Stimulated activated CD4-positive, alpha-beta T cell treated with anti-CD3 and anti-CD28 coated beads, Interleukin-15, amount 100 ng/mL, for 24 hours (primary cell): ENCODE measurements around the gene EGFLAM.

Experiments used
- DNase-seq: peaks from one replicate; pipeline ENCODE4 v3.0.0-alpha.2; 2020

EGFLAM gene

GRCh38 chr5:38267372-38267771 is 9.0 kb downstream of the EGFLAM start:
- no peak for DNase-seq

GRCh38 chr5:38273626-38274025 is 15.3 kb downstream of the EGFLAM start:
- DNase-seq, result no peak

- no peak for DNase-seq
These were observed 16.0 kb downstream of the EGFLAM start for GRCh38 chr5:38274370-38274769.

GRCh38 chr5:38284384-38284783 is 26.0 kb downstream of the EGFLAM start:
- no peak for DNase-seq

GRCh38 chr5:38285226-38285625 is 26.9 kb downstream of the EGFLAM start:
- no peak for DNase-seq

- DNase-seq, result no peak
These were observed 27.6 kb downstream of the EGFLAM start for GRCh38 chr5:38286002-38286401.

GRCh38 chr5:38287124-38287523 is 28.8 kb downstream of the EGFLAM start:
- no peak for DNase-seq

- no peak for DNase-seq
These were observed 31.1 kb downstream of the EGFLAM start for GRCh38 chr5:38289457-38289856.

- no peak for DNase-seq
These were observed 31.8 kb downstream of the EGFLAM start for GRCh38 chr5:38290028-38290653.

- DNase-seq, result peak; percentile 5
These were observed 33.0 kb downstream of the EGFLAM start for GRCh38 chr5:38291355-38291754.

GRCh38 chr5:38292228-38292627 is 33.9 kb downstream of the EGFLAM start:
- DNase-seq, result no peak

- no peak for DNase-seq
These were observed 37.4 kb downstream of the EGFLAM start for GRCh38 chr5:38295751-38296150.

- no peak for DNase-seq
These were observed 39.7 kb downstream of the EGFLAM start for GRCh38 chr5:38297830-38298608.

- no peak for DNase-seq
These were observed 41.2 kb downstream of the EGFLAM start for GRCh38 chr5:38299585-38299984.

GRCh38 chr5:38305148-38305547 is 46.8 kb downstream of the EGFLAM start:
- no peak for DNase-seq

GRCh38 chr5:38307845-38308244 is 49.5 kb downstream of the EGFLAM start:
- no peak for DNase-seq

GRCh38 chr5:38316544-38317224 is 58.3 kb downstream of the EGFLAM start:
- DNase-seq, result no peak

- no peak for DNase-seq
These were observed 59.5 kb downstream of the EGFLAM start for GRCh38 chr5:38317868-38318267.

- DNase-seq, result no peak
These were observed 61.1 kb downstream of the EGFLAM start for GRCh38 chr5:38319491-38319890.

GRCh38 chr5:38321978-38322377 is 63.6 kb downstream of the EGFLAM start:
- DNase-seq, result no peak

- DNase-seq, result no peak
These were observed 65.4 kb downstream of the EGFLAM start for GRCh38 chr5:38323645-38324295.

- DNase-seq, result no peak
These were observed 70.9 kb downstream of the EGFLAM start for GRCh38 chr5:38329132-38329715.

GRCh38 chr5:38330207-38330606 is 71.8 kb downstream of the EGFLAM start:
- no peak for DNase-seq
